Measurements from ENCODE around the gene SPTLC3.

The SPTLC3 gene

GRCh38 chr20:13165203-13165602 lies 156.4 kb downstream of the SPTLC3 start:
- Histone ChIP-seq H3K36me3 (ENCODE audit: control insufficient read depth, insufficient read depth, low read length) (no peaks in the 10 kb centered on the region), H3K9ac (ENCODE audit: low read depth, low read length) (no peak overlapping the region), H3K9me3 (ENCODE audit: control insufficient read depth, insufficient read depth, low read length) (no peaks in the 10 kb centered on the region), H3K4me1 (ENCODE audit: control insufficient read depth, insufficient read depth, low read length) (no peaks in the 10 kb centered on the region), H3K27ac (ENCODE audit: low read depth, low read length) (no peak overlapping the region), H3K27me3 (ENCODE audit: control insufficient read depth, insufficient read depth, low read length) (no peaks in the 10 kb centered on the region), H3K4me3 (ENCODE audit: low read depth, low read length) (no peak overlapping the region)

DNA sequence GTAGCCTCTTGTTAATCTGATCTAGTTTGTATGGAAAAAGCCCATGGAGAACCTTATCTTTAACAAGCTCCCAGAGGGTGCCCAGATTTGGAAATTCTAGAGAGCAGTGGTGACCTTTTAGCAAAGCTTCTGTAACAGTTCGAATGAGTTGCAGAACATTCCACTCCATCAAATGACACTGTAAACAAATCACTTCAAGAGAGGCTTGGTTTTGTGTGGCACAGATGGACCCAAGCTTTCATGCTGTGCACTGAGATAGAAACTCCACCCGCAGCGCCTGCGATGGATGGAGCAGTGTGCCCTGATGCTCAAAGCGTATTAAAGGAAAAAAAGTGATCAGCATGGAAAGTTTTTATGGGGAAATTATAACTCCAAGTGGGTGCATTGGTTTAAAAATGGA lies 157.2 kb downstream of the SPTLC3 start:
- Histone ChIP-seq H3K9me3 (ENCODE audit: control insufficient read depth, insufficient read depth, low read length) (no peaks in the 10 kb centered on the region), H3K4me3 (ENCODE audit: low read depth, low read length) (no peak overlapping the region), H3K9ac (ENCODE audit: low read depth, low read length) (no peak overlapping the region), H3K27ac (ENCODE audit: low read depth, low read length) (no peak overlapping the region), H3K4me1 (ENCODE audit: control insufficient read depth, insufficient read depth, low read length) (no peaks in the 10 kb centered on the region), H3K36me3 (ENCODE audit: control insufficient read depth, insufficient read depth, low read length) (no peaks in the 10 kb centered on the region), H3K27me3 (ENCODE audit: control insufficient read depth, insufficient read depth, low read length) (no peaks in the 10 kb centered on the region)

DNA sequence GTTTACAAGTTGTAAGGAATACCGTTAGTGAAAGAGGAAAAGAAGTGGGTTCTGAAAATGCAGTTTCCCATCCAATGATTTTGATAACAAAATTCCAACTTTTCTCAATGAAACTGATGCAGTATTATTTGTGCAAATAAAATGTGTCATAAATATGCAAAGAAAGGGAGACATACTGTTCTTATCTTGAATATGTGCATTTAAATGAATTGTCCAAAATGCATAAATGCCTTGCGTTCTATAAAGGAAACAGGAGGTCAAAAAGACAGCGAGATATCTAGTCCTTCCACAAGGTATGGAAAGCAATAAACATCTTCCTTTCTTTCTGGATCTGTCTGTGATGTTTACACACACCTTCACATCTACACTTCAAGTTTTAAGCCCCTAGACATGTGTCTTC lies 157.7 kb downstream of the SPTLC3 start:
- H3K9me3 ChIP-seq (ENCODE audit: control insufficient read depth, insufficient read depth, low read length) = no peaks in the 10 kb centered on the region
- no peak overlapping the region for H3K27ac ChIP-seq (ENCODE audit: low read depth, low read length)
- no peak overlapping the region for H3K4me3 ChIP-seq (ENCODE audit: low read depth, low read length)
- H3K36me3 ChIP-seq (ENCODE audit: control insufficient read depth, insufficient read depth, low read length) = no peaks in the 10 kb centered on the region
- H3K9ac ChIP-seq (ENCODE audit: low read depth, low read length) = no peak overlapping the region
- no peaks in the 10 kb centered on the region for H3K4me1 ChIP-seq (ENCODE audit: control insufficient read depth, insufficient read depth, low read length)
- no peaks in the 10 kb centered on the region for H3K27me3 ChIP-seq (ENCODE audit: control insufficient read depth, insufficient read depth, low read length)

DNA sequence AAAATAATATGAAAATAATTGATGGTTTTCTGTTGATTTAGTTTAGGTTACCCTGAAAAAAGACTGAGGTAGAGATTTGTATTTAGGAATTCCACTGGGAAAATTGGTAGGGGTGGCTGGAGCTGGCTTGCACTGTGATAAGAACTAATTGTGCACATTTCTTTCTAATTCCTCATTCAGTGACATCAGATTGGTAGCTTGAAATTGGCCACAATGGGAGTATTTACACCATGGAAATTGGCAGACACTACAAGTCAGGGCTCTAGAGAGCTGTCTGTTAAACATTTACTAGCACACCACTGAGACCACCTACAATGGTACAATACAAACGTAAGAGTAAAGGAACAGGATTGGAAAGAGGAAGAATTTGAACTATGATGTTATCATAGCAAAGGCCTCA lies 160.3 kb downstream of the SPTLC3 start:
- no peak overlapping the region for H3K27ac ChIP-seq (ENCODE audit: low read depth, low read length)
- H3K36me3 ChIP-seq (ENCODE audit: control insufficient read depth, insufficient read depth, low read length) = no peaks in the 10 kb centered on the region
- H3K27me3 ChIP-seq (ENCODE audit: control insufficient read depth, insufficient read depth, low read length) = no peaks in the 10 kb centered on the region

DNA sequence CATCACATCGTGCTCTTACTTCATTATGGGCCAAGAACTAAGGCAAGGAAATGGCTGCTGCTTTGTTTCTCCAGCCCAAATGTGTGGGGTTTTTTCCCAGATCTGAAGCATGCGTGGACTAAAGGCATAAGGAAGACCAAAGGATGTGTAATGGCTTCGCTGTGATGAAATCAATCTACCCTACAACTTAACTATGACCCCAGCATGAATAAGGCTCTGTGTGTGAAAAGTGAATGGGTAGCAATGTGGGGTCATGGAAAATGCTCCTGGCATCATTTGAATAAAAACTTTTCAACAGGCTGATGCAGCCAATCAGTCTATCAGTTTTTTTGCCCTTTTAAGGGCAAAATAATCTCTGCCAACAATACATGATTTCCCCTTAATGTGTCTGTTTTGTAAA lies 162.0 kb downstream of the SPTLC3 start:
- Histone ChIP-seq H3K27ac (ENCODE audit: low read depth, low read length) (no peak overlapping the region), H3K9me3 (ENCODE audit: control insufficient read depth, insufficient read depth, low read length) (no peaks in the 10 kb centered on the region), H3K36me3 (ENCODE audit: control insufficient read depth, insufficient read depth, low read length) (no peaks in the 10 kb centered on the region), H3K4me3 (ENCODE audit: low read depth, low read length) (no peak overlapping the region), H3K27me3 (ENCODE audit: control insufficient read depth, insufficient read depth, low read length) (no peaks in the 10 kb centered on the region), H3K9ac (ENCODE audit: low read depth, low read length) (no peak overlapping the region), H3K4me1 (ENCODE audit: control insufficient read depth, insufficient read depth, low read length) (no peaks in the 10 kb centered on the region)

More for the DNA sequence above, 160.3 kb downstream of the SPTLC3 start:
- no peak overlapping the region for H3K9ac ChIP-seq (ENCODE audit: low read depth, low read length)
- no peaks in the 10 kb centered on the region for H3K4me1 ChIP-seq (ENCODE audit: control insufficient read depth, insufficient read depth, low read length)
- no peaks in the 10 kb centered on the region for H3K9me3 ChIP-seq (ENCODE audit: control insufficient read depth, insufficient read depth, low read length)
- H3K4me3 ChIP-seq (ENCODE audit: low read depth, low read length) = no peak overlapping the region

DNA sequence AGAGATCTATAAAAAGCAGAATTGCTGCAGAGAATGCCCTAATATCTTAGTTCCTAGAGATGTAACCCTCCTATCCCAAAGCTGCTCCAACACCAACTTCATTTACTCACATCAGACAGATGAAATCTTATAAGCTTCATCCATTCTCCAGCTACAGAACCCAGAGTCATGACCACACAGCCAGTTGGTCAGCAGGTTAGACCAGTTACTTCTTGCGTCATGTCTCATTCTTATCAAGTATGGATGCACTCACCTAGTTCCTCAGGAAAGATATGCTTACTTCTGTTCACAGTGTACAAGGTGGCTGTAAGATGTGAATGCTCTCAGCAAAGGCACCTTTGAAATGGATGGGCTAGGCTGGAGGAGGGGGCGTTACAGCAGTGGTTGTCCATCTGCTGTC lies 164.4 kb downstream of the SPTLC3 start:
- Histone ChIP-seq H3K27me3 (ENCODE audit: control insufficient read depth, insufficient read depth, low read length) (no peaks in the 10 kb centered on the region), H3K36me3 (ENCODE audit: control insufficient read depth, insufficient read depth, low read length) (no peaks in the 10 kb centered on the region), H3K27ac (ENCODE audit: low read depth, low read length) (no peak overlapping the region), H3K4me1 (ENCODE audit: control insufficient read depth, insufficient read depth, low read length) (no peaks in the 10 kb centered on the region), H3K9ac (ENCODE audit: low read depth, low read length) (no peak overlapping the region), H3K9me3 (ENCODE audit: control insufficient read depth, insufficient read depth, low read length) (no peaks in the 10 kb centered on the region), H3K4me3 (ENCODE audit: low read depth, low read length) (no peak overlapping the region)

GRCh38 chr20:13174402-13174801 lies 165.6 kb downstream of the SPTLC3 start:
- H3K4me3 ChIP-seq (ENCODE audit: low read depth, low read length) = no peak overlapping the region
- no peaks in the 10 kb centered on the region for H3K36me3 ChIP-seq (ENCODE audit: control insufficient read depth, insufficient read depth, low read length)

DNA sequence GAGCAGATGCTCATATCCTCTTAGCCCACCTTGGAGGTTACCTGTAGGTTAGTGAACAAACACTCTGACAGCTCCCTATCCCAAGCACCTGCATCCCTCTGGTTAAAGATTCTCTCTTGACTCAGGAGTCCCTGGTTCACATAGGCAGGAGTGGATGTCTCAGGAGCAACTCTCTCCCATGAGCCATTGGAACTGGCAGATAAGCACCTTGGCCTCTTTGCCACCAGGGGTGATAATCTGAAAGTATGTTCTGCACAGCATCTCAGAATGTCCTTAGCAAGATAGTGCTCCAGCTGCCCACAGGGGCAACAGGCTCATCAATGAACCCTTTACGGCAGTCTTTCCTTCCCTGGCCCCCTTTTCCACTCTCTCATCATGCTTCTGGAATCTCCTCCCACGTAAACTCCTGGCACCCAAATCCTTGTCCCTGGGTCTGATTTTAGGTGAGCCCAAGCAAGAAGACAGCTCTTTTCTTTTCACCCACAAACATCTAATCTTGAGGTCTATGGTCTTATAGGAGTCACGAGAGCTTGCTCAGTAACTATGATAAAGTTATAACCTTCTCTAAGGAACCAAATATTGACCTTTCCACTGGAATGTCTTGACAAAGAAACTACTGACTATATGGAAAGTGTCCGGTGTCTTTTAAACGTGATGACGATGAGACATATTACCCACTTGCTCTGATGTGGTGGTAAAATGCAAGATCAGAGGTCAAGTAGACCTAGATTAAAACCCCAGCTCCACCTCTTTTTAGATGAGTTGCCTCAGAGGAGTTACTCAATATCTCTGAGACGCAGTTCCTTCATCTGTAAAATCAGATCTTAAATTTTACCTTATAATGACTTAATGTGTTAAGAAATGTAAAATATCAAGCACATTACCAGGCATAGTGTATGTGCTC lies 172.5 kb downstream of the SPTLC3 start:
- no peaks in the 10 kb centered on the region for H3K27me3 ChIP-seq (ENCODE audit: control insufficient read depth, insufficient read depth, low read length)
- no peaks in the 10 kb centered on the region for H3K36me3 ChIP-seq (ENCODE audit: control insufficient read depth, insufficient read depth, low read length)
- no peaks in the 10 kb centered on the region for H3K9me3 ChIP-seq (ENCODE audit: control insufficient read depth, insufficient read depth, low read length)
- H3K27ac ChIP-seq (ENCODE audit: low read depth, low read length) = no peak overlapping the region
- H3K4me1 ChIP-seq (ENCODE audit: control insufficient read depth, insufficient read depth, low read length) = peaks cover 11% of the 10 kb centered on the region
- no peak overlapping the region for H3K9ac ChIP-seq (ENCODE audit: low read depth, low read length)
- H3K4me3 ChIP-seq (ENCODE audit: low read depth, low read length) = no peak overlapping the region

More at GRCh38 chr20:13174402-13174801, 165.6 kb downstream of the SPTLC3 start:
- Histone ChIP-seq H3K9me3 (ENCODE audit: control insufficient read depth, insufficient read depth, low read length) (no peaks in the 10 kb centered on the region), H3K27ac (ENCODE audit: low read depth, low read length) (no peak overlapping the region), H3K9ac (ENCODE audit: low read depth, low read length) (no peak overlapping the region), H3K27me3 (ENCODE audit: control insufficient read depth, insufficient read depth, low read length) (no peaks in the 10 kb centered on the region), H3K4me1 (ENCODE audit: control insufficient read depth, insufficient read depth, low read length) (no peaks in the 10 kb centered on the region)

- no peak overlapping the region for H3K9ac ChIP-seq (ENCODE audit: low read depth, low read length)
- no peaks in the 10 kb centered on the region for H3K27me3 ChIP-seq (ENCODE audit: control insufficient read depth, insufficient read depth, low read length)
- H3K4me3 ChIP-seq (ENCODE audit: low read depth, low read length) = no peak overlapping the region
- no peaks in the 10 kb centered on the region for H3K36me3 ChIP-seq (ENCODE audit: control insufficient read depth, insufficient read depth, low read length)
- H3K9me3 ChIP-seq (ENCODE audit: control insufficient read depth, insufficient read depth, low read length) = no peaks in the 10 kb centered on the region
- H3K4me1 ChIP-seq (ENCODE audit: control insufficient read depth, insufficient read depth, low read length) = peaks cover 18% of the 10 kb centered on the region
- no peak overlapping the region for H3K27ac ChIP-seq (ENCODE audit: low read depth, low read length)
These were observed 174.2 kb downstream of the SPTLC3 start for GRCh38 chr20:13183005-13183404.

DNA sequence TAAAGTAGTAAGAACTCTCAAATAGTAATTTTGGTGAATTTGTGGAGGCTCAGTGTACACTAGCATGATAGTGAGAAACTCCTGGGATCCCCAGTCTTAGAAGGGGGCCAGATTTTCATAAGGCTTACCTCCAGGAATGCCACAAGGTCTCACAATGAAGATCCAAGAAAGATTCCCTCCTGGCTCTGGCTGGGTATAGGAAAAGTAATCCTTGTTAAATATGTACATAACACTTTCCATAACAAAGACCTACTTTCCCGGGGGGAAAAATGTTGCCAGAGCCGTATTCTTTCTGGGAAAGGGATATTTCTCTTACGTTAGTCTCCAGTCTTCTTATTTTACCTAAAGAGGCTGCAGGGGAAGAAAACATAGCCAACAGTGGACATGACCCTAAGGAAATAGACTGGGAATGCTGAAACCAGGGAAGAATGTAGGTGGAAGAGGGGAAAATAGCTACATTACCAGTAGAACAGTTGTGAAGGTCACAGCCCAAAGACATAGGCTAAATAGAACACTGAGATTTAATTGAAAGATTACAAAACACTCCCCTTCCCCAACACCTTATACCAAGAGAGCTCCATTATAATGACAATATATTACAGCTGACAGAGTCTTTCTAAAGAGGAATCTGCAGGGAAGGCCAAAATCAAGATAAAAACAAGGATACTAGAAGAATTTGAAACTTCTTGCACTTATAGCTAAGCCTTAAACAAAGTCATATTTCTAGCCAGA lies 177.4 kb downstream of the SPTLC3 start:
- Histone ChIP-seq H3K4me1 (ENCODE audit: control insufficient read depth, insufficient read depth, low read length) (peaks cover 23% of the 10 kb centered on the region), H3K27ac (ENCODE audit: low read depth, low read length) (peak overlapping the region; percentile 71), H3K9me3 (ENCODE audit: control insufficient read depth, insufficient read depth, low read length) (no peaks in the 10 kb centered on the region), H3K27me3 (ENCODE audit: control insufficient read depth, insufficient read depth, low read length) (no peaks in the 10 kb centered on the region), H3K9ac (ENCODE audit: low read depth, low read length) (no peak overlapping the region), H3K36me3 (ENCODE audit: control insufficient read depth, insufficient read depth, low read length) (no peaks in the 10 kb centered on the region), H3K4me3 (ENCODE audit: low read depth, low read length) (no peak overlapping the region; the same call in 1 of the 2 replicates)

GRCh38 chr20:13187899-13188298 lies 179.1 kb downstream of the SPTLC3 start:
- no peaks in the 10 kb centered on the region for H3K36me3 ChIP-seq (ENCODE audit: control insufficient read depth, insufficient read depth, low read length)
- no peak overlapping the region for H3K9ac ChIP-seq (ENCODE audit: low read depth, low read length)
- H3K4me1 ChIP-seq (ENCODE audit: control insufficient read depth, insufficient read depth, low read length) = peaks cover 25% of the 10 kb centered on the region
- H3K4me3 ChIP-seq (ENCODE audit: low read depth, low read length) = no peak overlapping the region
- H3K27me3 ChIP-seq (ENCODE audit: control insufficient read depth, insufficient read depth, low read length) = no peaks in the 10 kb centered on the region
- H3K27ac ChIP-seq (ENCODE audit: low read depth, low read length) = no peak overlapping the region
- H3K9me3 ChIP-seq (ENCODE audit: control insufficient read depth, insufficient read depth, low read length) = no peaks in the 10 kb centered on the region
